ENCODE measurements around the gene HIF1A. TPM values are rescaled to one million over a fixed set of nuclear protein-coding genes. Genes with fewer than 3 reads are reported as not detected.
"Not testable (repeated sequence)": the region's sequence is repeated elsewhere in the genome, so short reads cannot be mapped to it uniquely, and the experiment has no call there.

The HIF1A gene
- total RNA-seq, 1 experiment from 2014 or later = 214 TPM

DNA sequence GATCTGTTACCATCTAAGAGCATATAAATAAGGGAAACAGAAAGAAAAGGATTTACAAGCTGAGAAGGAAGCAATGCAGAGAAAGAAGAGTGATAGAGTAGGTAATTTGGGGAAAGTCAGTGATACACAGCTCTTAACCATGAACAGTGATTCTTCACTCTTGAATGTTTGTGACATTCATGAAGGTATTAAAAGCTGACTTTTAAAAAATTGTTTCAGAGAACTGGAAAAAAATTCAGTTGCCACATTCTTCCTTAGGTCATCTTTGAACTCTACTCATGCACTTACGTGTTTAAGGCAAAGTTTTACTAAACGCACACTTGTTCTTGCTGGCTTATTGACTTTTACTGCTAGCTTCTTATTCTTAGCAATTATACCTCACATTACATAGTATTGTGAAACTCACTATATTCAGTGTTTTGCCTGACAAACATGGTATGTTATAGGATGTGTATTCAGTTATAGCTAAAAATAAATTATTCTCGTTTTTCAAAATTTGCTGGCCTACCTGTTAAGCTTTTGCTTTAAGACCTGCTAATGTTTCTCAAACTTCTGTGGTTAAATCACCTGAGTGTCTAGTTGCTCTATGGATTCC, 10.9 kb downstream of the HIF1A start:
- no peak for DNase-seq (ENCODE audit: extremely low read depth, low read depth)

DNA sequence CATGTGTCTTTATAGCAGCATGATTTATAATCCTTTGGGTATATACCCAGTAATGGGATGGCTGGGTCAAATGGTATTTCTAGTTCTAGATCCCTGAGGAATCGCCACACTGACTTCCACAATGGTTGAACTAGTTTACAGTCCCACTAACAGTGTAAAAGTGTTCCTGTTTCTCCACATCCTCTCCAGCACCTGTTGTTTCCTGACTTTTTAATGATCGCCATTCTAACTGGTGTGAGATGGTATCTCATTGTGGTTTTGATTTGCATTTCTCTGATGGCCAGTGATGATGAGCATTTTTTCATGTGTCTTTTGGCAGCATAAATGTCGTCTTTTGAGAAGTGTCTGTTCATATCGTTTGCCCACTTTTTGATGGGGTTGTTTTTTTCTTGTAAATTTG, 12.5 kb downstream of the HIF1A start:
- DNase-seq (ENCODE audit: extremely low read depth, low read depth) = not testable (repeated sequence)

- DNase-seq (ENCODE audit: extremely low read depth, low read depth) = not testable (repeated sequence)
Observed at GRCh38 chr14:61708693-61709092, 13.4 kb downstream of the HIF1A start.

DNA sequence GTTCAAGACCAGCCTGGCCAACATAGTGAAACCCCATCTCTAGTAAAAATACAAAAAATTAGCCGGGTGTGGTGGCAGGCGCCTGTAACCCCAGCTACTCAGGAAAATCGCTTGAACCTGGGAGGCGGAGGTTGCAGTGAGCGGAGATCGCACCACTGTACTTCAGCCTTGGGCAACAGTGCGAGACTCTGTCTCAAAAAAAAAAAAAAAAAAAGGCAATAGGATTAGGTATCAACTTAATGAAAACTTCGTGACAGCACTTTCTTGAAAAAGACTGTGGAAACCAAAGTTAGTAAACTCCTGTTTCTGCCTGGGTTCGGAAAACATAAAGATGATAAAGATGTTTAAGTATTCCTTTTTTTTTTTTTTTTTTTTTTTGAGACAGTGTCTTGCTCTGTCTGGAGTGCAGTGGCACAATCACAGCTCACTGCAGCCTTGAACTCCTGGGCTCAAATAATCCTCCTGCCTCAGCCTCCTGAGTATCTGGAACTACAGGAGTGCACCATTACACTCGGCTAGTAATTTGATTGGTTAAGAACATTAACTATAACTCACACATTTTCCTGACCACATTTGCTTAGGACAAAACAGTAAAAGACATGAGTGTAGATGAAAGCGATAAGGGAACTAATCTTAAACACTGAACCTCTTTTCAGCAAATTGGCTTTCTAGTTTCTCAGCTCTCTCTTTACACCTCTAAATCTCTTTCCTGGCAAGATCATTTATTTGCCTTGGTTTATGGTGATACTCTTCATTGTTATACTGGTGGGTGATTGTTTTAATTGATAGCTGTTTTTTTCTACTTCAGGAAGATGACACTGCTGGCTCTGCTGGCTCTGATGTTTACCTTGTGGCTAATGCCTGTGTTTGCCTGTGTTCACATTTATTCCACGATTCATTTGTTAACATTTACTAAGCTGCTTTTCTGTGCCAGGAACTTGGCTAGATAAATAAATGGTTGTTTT, 15.8 kb downstream of the HIF1A start:
- DNase-seq (ENCODE audit: extremely low read depth, low read depth) = no peak

DNA sequence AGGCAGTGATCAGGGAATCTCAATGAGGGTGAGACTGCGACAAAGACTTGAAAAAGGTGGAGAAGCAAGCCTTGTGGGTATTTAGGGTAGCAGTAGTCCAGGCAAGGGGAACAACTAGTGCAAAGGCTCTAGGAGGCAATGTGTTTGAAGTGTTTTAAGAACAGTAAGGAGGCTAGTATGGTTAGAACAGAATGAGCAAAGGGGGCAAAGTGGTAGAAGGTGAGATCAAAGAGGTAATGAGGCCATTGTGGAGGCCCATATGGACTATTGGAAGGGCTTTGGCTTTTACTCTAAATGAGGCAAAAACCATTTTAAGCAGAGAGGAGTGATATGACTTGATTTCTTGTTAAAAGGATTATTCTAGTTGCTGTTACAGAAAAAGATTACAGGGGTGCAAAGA, 16.8 kb downstream of the HIF1A start:
- no peak for DNase-seq (ENCODE audit: extremely low read depth, low read depth)

- DNase-seq (ENCODE audit: extremely low read depth, low read depth) = no peak
Observed at GRCh38 chr14:61713724-61714437, 18.6 kb downstream of the HIF1A start.

DNA sequence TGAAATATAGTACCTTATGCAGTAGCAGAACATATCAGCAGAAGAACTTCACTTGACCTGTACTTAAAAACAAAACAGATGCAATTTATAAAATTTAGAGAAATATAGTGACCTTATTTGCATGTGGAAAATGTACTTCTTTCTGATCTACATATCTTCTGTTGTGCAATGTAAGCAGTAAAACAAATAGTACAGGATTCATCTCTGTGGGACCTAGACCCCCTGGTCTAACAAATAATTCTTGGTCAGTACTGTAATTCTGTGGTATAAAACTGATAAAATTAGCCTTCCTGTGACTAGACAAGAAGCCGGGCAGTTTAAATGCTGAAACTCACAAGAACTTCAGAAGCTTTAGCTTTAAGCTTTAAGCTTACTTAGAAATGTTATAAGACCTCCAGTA, 21.6 kb downstream of the HIF1A start:
- no peak for DNase-seq (ENCODE audit: extremely low read depth, low read depth)

DNA sequence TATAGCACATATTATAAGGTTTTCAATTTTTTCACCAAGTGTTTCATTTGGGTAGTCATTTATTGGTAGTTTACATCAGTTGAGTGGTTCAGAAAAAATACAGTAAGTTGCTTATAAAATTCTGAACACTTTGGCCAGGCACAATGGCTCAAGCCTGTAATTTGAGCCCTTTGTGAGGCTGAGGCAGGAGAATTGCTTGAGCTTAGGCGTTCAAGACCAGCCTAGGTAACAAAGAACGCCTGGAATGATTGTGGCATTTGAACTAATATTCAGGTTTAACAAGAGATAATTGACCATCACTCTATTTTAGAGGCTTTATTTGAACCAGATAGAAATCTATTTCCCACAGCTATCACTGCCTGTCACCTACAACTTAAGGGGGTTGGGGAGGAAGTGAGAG, 22.7 kb downstream of the HIF1A start:
- DNase-seq (ENCODE audit: extremely low read depth, low read depth) = no peak

GRCh38 chr14:61719344-61720293, 24.3 kb downstream of the HIF1A start:
- DNase-seq (ENCODE audit: extremely low read depth, low read depth) = no peak

GRCh38 chr14:61720294-61720661, 25.0 kb downstream of the HIF1A start:
- no peak for DNase-seq (ENCODE audit: extremely low read depth, low read depth)

DNA sequence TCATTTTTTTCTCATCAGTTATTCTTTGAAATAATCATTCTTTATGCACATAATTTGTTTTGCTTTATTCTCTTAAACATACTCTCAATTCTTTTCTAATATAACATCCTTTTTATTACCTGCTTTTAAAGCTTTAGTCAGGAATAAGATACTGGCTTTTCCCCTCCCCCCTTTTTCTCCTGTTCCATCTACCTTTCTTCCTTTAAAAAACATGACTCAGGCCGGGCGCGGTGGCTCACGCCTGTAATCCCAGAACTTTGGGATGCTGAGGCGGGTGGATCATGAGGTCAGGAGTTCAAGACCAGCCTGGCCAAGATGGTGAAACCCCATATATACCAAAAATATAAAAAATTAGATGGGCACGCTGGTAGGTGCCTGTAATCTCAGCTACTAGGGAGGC, 25.4 kb downstream of the HIF1A start:
- DNase-seq (ENCODE audit: extremely low read depth, low read depth) = no peak

- no peak for DNase-seq (ENCODE audit: extremely low read depth, low read depth)
Observed at GRCh38 chr14:61724133-61724532, 28.8 kb downstream of the HIF1A start.

- DNase-seq (ENCODE audit: extremely low read depth, low read depth) = no peak
Observed at GRCh38 chr14:61726778-61727658, 31.7 kb downstream of the HIF1A start.

DNA sequence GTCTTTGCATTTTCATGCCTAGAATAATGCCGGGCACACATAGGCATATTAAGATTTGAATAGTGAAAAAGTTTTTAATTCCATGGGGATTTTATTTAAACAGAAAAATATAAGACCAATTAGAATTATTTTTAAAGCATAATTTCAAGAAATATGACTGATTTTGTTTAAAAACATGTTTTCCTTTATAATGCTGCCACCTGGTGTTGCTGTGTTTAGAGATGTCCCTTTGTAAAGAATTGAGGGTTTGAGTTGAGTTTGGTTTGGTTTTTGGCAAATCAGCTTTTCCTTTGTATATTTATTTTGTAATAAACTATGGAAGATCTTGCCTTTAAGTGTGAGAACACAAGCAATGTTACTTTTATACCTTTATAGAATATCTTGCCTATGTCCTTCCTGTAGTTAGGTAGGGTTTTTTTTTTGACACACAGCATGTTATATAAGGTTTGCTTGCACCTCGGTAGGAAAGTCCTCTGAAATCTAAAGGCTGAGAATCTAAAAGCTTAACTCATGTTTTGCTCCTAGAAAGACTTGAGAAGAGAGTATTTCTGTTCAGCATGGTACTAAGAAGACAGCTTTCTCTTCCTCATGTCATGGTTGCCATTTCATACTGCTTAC, 35.6 kb downstream of the HIF1A start:
- no peak for DNase-seq (ENCODE audit: extremely low read depth, low read depth)

DNA sequence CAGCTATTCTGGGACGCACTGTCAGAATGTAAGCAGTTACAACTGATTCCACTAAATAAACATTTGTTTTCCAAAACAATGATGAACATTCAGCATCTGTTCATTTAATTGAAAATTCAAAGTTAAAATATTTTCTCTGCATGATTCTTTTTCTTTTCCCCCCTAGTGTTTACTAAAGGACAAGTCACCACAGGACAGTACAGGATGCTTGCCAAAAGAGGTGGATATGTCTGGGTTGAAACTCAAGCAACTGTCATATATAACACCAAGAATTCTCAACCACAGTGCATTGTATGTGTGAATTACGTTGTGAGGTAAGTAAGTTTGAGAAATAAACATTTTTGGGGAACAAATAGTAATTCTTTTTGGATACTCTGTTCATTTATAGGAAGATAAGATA, 38.7 kb downstream of the HIF1A start:
- DNase-seq (ENCODE audit: extremely low read depth, low read depth) = no peak

DNA sequence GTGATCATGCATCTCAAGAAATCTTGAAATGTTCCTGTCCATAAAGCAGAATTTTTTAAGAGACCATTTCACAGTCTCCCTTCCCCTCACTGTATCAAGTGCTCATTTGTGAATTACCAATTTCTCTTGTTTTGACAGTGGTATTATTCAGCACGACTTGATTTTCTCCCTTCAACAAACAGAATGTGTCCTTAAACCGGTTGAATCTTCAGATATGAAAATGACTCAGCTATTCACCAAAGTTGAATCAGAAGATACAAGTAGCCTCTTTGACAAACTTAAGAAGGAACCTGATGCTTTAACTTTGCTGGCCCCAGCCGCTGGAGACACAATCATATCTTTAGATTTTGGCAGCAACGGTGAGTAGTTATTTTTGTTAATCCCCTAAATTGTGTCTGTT, 41.4 kb downstream of the HIF1A start:
- DNase-seq (ENCODE audit: extremely low read depth, low read depth) = no peak

- no peak for DNase-seq (ENCODE audit: extremely low read depth, low read depth)
Observed at GRCh38 chr14:61737915-61738314, 42.6 kb downstream of the HIF1A start.

DNA sequence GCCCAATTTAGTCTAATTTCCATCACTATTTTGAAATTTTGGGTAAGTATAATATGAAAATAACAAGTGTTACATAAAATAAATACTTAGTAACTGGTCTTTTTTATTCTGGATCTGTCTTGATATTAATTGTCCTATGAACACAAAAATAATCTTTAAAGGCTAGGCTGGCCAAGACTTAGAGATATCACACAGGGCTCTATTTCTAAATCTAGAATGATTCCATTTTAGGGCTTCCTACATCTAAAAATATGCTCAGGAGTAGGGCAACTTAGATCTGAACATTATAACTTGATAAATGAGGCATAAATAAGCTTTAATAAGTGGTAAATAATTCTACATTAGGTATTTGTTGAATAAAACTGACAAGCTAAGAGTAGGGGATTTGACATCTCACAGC, 43.8 kb downstream of the HIF1A start:
- no peak for DNase-seq (ENCODE audit: extremely low read depth, low read depth)

- DNase-seq (ENCODE audit: extremely low read depth, low read depth) = no peak
Observed at GRCh38 chr14:61742371-61742770, 47.1 kb downstream of the HIF1A start.
